Thoracic aorta (tissue), 2 donors: ENCODE data around the gene PLAAT1. TPM values are rescaled to one million over a fixed set of nuclear protein-coding genes. Genes with fewer than 3 reads are reported as not detected.

ENCODE experiments used
- ATAC-seq: fragments of 150-250 bp; one replicate; pipeline ENCODE4 v1.8.0; 2017; ENCODE audit warnings: low read depth; ENCODE audit not compliant: insufficient number of reproducible peaks, low FRiP score
- DNase-seq: peaks from one replicate; pipeline ENCODE4 v3.0.0-alpha.2; 2020; ENCODE audit warnings: low spot score
- H3K27ac ChIP-seq, 2 donors: fragments of 200-600 bp; sonication (generic); 1 replicate in 1 of 2; 2 replicates in 1 of 2; pipeline ENCODE4 v1.5.1; 2016; ENCODE audit warnings: mild to moderate bottlenecking in 2 of 2, moderate library complexity in 2 of 2
- H3K27me3 ChIP-seq: fragments of 200-600 bp; sonication (generic); replicated peaks from 2 replicates; pipeline ENCODE4 v1.6.0; 2016; ENCODE audit warnings: mild to moderate bottlenecking; ENCODE audit not compliant: insufficient read depth
- H3K36me3 ChIP-seq: fragments of 200-600 bp; sonication (generic); one replicate; pipeline ENCODE4 v1.5.1; 2016
- H3K4me1 ChIP-seq, 2 donors: fragments of 200-600 bp; sonication (generic); 1 replicate in 1 of 2; 2 replicates in 1 of 2; pipeline versions ENCODE4 v1.5.1 to v1.6.0; 2016; ENCODE audit warnings: low read depth in 2 of 2, mild to moderate bottlenecking in 1 of 2; ENCODE audit not compliant: control insufficient read depth in 1 of 2
- H3K4me3 ChIP-seq: fragments of 200-600 bp; sonication (generic); 2 replicates; pipeline ENCODE4 v1.5.1; 2016; ENCODE audit warnings: mild to moderate bottlenecking
- H3K9me3 ChIP-seq: fragments of 200-600 bp; sonication (generic); 2 replicates; pipeline ENCODE4 v1.5.1; 2016
- total RNA-seq, 2 donors: library from RNA; depleted of rRNA; stranded (reverse); fragments of >200 nt; gene quantifications; one replicate each; pipeline versions ENCODE4 v1.1.0 to v1.2.3, GENCODE V29; 2016
- TF ChIP-seq, protein P1 (sequence below): fragments of 200-600 bp; sonication (generic); IDR thresholded peaks from one replicate; pipeline ENCODE4 v1.5.1; 2019; ENCODE audit warnings: antibody characterized with exemption

The PLAAT1 gene
- total RNA-seq, 2 donors from 2014 or later, result not detected

DNA sequence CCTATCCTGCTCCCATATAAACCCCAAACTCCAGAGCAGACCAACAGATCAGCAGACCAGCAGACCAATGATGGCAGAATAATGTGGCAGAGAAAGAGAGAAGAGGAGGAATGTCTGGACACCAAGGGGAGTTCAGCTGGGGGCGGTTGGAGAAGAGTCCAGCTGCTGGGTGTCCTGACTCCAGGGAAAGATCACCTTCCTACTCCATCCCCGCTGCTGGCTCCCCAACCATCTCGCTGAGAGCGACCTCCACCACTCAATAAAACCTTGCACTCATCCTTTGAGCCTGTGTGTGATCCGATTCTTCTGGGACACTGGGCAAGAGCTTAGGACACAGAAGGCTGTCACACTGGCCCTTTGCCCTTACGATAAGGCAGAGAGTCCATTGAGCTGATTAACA is 12.8 kb upstream of the PLAAT1 start:
- ATAC-seq (no peak), DNase-seq (no peak)
- Histone ChIP-seq H3K4me3 (no peak overlapping the region), H3K9me3 (no peaks in the 10 kb centered on the region), H3K4me1 (no peaks in the 10 kb centered on the region), H3K27ac (no peak overlapping the region), H3K27me3 (no peaks in the 10 kb centered on the region), H3K36me3 (no peaks in the 10 kb centered on the region)
- TF ChIP-seq, protein P1, sequence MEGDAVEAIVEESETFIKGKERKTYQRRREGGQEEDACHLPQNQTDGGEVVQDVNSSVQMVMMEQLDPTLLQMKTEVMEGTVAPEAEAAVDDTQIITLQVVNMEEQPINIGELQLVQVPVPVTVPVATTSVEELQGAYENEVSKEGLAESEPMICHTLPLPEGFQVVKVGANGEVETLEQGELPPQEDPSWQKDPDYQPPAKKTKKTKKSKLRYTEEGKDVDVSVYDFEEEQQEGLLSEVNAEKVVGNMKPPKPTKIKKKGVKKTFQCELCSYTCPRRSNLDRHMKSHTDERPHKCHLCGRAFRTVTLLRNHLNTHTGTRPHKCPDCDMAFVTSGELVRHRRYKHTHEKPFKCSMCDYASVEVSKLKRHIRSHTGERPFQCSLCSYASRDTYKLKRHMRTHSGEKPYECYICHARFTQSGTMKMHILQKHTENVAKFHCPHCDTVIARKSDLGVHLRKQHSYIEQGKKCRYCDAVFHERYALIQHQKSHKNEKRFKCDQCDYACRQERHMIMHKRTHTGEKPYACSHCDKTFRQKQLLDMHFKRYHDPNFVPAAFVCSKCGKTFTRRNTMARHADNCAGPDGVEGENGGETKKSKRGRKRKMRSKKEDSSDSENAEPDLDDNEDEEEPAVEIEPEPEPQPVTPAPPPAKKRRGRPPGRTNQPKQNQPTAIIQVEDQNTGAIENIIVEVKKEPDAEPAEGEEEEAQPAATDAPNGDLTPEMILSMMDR, result no peak

GRCh38 chr3:193229851-193230420 is 11.1 kb upstream of the PLAAT1 start:
- no peak for ATAC-seq
- DNase-seq, result no peak
- no peaks in the 10 kb centered on the region for H3K4me1 ChIP-seq
- no peaks in the 10 kb centered on the region for H3K27me3 ChIP-seq
- H3K27ac ChIP-seq, result no peak overlapping the region
- no peaks in the 10 kb centered on the region for H3K9me3 ChIP-seq
- H3K4me3 ChIP-seq, result no peak overlapping the region
- TF ChIP-seq, protein P1, result no peak
- H3K36me3 ChIP-seq, result no peaks in the 10 kb centered on the region

GRCh38 chr3:193230610-193231009 is 10.4 kb upstream of the PLAAT1 start:
- no peaks in the 10 kb centered on the region for H3K9me3 ChIP-seq

DNA sequence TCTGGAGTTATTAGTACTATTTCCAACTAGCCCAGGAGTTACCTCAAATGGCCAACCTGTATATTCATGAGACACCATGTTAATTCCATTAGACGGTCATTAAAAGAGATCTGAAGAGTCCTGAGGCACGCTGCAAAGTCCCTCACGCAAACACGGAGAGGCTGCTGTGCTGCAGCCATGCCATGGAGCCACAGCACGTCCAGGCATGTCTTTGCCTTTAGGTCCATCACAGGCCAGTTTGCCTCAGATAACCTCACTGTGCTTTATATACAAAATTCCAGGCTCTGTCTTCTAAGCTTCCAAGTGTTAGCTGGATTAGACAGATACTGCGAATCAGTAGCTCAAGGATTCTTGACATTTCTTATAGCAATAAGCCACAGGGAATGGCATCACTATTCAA is 9.8 kb upstream of the PLAAT1 start:
- DNase-seq, result no peak
- Histone ChIP-seq H3K9me3 (no peaks in the 10 kb centered on the region), H3K4me1 (no peaks in the 10 kb centered on the region), H3K4me3 (no peak overlapping the region), H3K27ac (no peak overlapping the region), H3K36me3 (no peaks in the 10 kb centered on the region), H3K27me3 (no peaks in the 10 kb centered on the region)
- ATAC-seq, result no peak
- TF ChIP-seq, protein P1, result no peak

More at GRCh38 chr3:193230610-193231009, 10.4 kb upstream of the PLAAT1 start:
- Histone ChIP-seq H3K4me1 (no peaks in the 10 kb centered on the region), H3K27ac (no peak overlapping the region), H3K4me3 (no peak overlapping the region), H3K36me3 (no peaks in the 10 kb centered on the region), H3K27me3 (no peaks in the 10 kb centered on the region)
- ATAC-seq (no peak), DNase-seq (no peak)
- TF ChIP-seq, protein P1, result no peak

DNA sequence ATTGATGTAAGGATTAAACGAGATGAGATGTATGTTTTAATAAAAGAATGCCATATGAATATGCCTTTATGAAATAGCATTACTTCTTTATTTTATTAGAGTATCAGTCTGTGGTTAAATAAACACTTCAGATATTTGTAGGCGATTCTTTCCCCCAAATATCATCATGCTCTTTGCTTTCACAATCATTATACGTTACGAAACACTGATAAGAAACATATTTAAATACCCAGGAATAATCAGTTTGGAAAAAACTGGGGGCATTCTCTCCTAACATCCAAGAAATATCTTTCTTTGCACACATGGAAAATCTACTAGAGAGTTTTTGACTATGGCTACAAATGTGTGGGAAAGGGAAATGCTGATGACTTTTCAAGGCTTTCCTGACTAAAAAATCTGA is 4.4 kb upstream of the PLAAT1 start:
- no peaks in the 10 kb centered on the region for H3K9me3 ChIP-seq
- DNase-seq, result no peak
- H3K4me3 ChIP-seq, result no peak overlapping the region
- no peak for ATAC-seq
- no peaks in the 10 kb centered on the region for H3K27me3 ChIP-seq
- TF ChIP-seq, protein P1, result no peak
- H3K36me3 ChIP-seq, result no peaks in the 10 kb centered on the region
- no peaks in the 10 kb centered on the region for H3K4me1 ChIP-seq
- H3K27ac ChIP-seq, result no peak overlapping the region
